GM21360 (cell line): ENCODE measurements around the gene SRGAP2C.
A peak's percentile ranks its signal among the peaks of the same experiment; 100 is the strongest.
"Not testable (repeated sequence)": the region's sequence is repeated elsewhere in the genome, so short reads cannot be mapped to it uniquely, and the experiment has no call there.

Experiments used
- ATAC-seq: cut with Tn5 transposase; IDR thresholded peaks from one replicate; pipeline ENCODE4 v1.9.1; 2021; ENCODE audit warnings: mild to moderate bottlenecking, moderate library complexity; ENCODE audit not compliant: unreplicated experiment

Gene SRGAP2C

DNA sequence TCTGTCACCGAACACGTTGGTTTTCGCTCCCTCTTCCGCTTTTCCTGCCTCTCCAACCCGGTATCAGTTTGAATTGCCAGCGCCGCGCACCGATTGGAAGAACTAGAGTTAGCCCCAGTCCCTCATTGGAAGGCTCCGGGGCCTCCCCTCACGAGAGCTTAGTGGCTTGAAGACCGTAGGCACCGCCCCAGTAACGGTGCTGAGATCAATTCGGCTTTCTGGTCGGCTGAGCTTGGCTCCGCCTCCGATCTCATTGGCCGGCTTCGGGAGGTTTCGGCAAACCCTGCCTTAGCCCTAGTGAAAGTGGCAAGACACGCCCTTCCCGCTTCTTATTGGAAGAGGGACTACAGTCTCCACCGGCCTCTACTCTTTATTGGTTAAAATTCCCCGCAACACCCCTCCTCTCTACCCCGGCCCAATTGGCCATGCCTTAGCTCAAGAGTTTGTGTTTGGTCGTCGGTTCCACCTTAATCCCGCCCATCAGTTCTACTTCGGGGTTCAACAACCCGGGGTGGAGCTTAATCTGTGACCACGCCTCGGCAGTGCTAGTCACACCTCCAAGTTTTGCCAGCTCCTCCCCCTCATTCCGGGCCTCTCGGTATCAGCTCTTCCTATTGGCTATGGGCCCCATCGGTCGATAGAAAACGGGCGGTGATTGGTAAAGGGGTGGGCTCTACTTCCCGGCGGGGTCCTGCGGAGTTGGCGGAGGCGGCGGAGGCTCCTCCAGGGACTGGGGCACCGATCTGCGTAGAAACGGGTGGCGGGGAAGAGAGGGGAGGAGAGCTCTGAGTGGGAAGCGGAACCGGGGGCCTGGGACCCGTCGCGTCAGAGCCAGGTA, at the start of gene SRGAP2C, which contains the start of gene FAM72B:
Gene SRGAP2C, plus strand, starts transcription at position 686 of the 838 bp plus-strand sequence. CDS start 2,472 bp downstream, outside the sequence.
Gene FAM72B, minus strand, starts transcription at position 51 of the 838 bp plus-strand sequence. CDS start 851 bp downstream, outside the sequence.
- ATAC-seq, result peak; percentile 83

DNA sequence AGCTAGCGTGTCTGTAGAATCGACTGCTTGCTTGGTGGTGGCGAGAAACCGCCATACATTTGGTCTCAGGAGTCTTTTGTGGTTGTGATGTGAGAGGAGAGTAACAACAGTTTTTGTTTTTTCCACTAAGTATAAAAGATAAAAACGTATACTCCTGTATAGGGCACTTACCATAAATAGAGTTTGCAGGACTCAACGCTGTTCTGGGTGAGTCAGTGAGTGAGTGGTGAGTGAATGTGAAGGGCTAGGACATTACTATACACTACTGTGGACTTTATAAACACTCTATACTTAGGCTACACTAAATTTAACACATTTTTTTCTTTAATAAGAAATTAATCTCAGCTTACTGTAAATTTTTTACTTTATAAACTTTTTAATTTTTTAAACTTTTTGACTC, 44.4 kb upstream of the SRGAP2C start:
- ATAC-seq, result not testable (repeated sequence)

DNA sequence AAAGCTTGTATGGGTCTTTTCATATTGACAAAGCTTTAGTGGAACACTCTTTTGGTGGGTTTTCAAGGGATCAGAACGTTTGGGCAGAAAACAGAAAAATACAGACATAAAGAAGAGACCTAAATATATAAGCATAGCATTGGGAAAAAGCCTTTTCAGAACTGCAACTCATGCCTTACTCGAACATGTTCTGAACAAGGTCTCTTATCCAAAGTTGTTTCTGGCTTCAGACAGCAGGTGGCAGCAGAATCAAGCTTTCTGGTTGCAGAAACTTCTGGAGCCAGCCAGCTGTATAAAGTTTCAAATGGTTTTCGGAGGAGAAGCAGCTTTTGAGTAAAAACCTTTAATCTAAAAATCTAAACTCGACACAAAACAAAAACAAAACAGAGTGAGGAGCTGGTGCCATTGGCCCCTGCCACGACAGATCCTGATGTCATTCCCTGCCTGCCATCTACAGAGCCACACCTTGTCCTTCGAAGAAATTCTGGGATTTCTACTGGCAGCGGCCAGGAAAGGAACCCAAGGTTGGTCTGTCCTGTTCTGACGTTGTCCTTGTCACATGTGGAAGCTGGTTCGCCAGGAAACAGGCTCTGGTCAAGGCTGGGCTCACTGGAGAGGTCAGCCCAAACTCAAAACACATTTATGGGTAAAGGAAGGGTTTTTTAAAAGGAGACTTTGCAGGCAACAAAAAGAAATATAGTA, 36.1 kb upstream of the SRGAP2C start:
- ATAC-seq, result not testable (repeated sequence)

DNA sequence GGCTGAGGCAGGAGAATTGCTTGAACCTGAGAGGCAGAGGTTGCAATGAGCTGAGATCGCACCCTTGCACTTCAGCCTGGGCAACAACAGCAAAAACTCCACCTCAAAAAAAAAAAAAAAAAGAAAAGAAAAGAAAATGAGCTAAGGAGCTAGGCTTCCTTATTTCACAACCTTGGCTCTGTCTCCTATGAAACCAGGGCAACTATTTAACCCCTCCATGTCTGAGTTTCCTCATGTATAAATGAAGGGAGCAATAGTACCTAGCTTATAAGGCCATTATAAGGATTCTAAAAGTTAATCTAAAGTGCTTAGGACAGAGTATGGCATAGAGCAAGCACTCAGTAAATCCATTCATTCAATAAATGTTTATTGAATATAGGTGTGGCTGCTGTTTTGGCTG, 33.5 kb upstream of the SRGAP2C start:
- ATAC-seq, result not testable (repeated sequence)

DNA sequence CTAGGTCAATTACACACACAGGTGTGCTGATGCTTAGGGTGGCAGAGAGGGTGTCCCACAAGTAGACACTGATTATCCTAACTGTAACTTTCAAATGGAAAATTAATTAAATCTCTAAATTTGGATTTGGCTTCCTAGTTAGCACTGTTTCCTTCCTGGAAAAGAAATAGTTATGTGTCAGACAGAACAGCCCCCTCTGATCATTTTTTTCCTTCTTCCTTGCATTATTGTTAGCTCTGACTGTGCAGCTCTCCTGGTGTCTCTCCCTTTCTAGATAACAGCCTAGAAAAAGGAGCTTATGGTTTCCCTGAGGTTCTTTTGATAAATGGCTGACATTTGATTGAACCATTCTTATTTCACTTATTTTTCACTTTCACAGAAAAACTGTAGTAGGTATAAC, 32.0 kb upstream of the SRGAP2C start:
- ATAC-seq, result not testable (repeated sequence)

DNA sequence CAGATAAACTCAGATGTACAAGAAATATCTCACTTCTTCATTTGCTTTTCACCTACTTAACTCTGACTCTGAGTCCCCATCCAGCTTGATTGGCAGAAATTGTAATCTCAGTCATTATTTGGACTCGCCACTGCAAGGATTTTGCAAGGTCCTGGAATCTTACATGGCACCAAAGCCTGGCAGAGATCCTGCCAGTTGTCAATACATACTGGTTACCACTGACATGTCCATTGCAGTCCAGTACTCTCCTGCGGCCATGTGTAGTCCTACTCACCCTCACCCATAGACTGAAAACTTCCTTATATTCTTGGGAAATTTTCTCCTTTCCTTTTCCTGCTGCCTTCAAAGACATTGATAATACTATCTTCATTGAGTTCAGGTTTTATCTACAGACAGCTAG, 30.0 kb upstream of the SRGAP2C start:
- not testable (repeated sequence) for ATAC-seq

DNA sequence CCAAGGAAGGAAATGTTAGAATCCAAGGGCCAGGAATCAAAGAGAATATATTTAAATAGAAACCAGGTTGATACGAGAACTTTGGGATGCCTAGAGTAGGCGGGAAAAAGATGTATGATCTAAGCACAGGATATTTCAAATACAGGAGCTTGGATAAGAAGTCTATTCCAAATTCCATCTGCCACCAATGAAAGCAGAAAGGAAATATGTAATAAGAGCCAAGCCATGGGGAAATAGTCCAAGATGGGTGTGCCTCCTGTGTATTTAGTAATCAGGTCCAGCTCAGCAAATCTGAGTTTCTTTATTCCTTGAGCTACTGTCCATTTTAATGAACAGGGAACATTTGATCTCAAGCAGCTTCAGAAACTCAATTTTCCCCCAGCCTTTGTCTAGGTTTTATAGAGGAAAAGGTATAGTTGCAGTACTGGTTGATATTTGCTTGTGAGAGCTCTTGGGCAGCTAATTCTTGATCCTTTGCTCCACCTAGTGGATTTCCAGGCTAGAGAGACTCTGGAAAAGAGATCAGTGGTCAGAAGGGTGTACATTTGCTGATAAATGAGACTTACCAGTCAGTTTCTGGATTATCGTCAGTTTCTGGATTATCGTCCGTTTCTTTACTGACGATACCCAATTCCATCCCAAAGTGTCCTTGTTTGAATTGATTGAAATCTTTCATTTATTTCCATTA, 29.0 kb upstream of the SRGAP2C start:
- ATAC-seq, result not testable (repeated sequence)

DNA sequence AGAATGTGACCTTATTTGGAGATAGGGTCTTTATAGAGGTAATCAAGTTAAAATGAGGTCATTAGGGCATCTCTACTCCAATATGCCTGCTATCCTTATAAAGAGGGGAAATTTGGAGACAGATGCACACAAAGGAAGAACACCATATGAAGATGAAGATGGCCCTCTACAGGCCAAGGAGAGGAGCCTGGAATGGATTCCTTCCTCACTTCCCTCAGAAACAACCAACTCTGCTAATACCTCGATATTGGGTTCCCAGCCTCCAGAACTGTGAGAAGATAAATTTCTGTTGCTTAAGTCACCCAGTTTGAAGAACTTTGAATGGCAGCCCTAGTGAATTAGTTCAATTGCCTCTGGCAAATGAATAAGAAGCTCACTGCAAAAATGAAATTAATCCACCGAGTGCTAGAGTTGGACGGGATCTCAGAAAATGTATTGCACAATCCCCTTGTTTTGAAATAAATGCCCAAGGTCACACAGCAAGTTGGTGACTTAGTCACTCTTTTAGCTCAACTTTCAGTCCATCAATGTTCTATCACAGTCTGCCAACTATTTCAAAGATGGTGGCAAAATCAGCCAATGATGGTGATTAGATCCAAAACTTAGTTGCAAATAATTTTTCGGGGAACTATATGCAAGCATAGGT, 27.7 kb upstream of the SRGAP2C start:
- not testable (repeated sequence) for ATAC-seq

DNA sequence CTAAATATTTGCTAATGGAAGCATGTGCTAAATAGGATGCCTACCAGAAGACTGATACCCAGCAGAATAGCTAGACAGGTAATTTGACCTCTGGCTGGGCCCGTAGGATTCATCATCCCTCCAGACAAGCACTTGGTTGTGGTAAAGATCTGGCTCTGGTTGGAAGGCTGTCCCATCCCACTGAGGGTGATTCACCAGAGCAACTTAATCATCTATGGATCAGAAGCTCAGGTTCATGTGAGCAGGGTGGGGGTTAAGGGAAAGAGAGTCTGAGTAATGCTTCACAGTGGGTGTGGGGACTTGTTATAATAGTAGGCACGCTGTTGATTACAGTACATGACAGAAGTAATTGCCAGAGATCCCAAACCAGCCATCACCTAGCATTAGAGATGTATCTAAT, 27.2 kb upstream of the SRGAP2C start:
- ATAC-seq, result not testable (repeated sequence)

DNA sequence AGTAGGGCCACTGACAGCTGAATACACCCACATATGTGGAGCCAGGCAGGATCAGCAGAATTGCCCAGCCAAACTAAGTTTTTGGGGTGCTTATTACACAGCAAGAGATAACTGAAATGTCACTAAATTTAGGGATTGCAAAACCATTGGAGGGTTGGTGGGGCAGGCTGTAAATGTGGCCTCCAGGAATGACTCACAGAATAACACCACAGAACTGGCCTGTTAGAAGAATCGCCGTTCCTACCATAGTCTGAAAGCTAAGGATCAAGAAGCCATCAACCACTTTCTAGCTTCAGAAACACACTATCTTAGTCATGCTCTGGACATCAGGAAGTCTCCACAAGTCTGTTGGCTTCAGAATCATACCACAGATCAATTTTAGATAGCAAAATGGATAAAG, 24.7 kb upstream of the SRGAP2C start:
- not testable (repeated sequence) for ATAC-seq

DNA sequence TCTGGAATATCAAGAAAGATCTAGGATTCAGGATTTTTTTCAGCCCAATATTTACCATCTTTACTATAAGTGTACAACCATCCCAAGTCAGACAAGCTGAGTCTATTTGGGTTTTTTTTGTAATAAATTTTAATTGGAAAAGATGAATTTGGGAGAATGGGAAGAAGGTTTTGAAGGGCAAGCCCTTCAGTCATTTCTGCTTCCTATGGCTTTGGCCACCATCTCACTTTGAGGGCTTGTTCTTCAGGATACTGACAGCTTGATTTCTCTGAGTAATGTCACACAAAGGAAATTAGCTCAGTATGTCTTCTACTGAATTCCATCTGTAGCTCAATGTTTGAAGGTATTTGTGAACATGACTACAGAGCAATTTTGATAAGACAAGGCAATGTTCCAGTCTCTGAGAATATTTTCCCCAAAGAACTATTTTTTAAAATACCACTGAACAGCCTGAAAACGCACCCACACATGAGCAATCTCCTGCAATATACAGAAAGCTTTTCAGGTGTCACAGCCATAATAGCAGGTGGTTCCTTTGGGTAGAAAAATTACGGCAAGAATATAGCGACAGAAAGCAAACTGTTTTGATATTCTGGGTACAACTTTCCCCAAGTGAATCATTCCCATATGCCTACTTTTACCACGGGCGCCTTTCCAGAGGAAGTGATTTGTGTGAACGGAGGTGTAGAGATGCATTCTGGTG, 23.4 kb upstream of the SRGAP2C start:
- not testable (repeated sequence) for ATAC-seq

DNA sequence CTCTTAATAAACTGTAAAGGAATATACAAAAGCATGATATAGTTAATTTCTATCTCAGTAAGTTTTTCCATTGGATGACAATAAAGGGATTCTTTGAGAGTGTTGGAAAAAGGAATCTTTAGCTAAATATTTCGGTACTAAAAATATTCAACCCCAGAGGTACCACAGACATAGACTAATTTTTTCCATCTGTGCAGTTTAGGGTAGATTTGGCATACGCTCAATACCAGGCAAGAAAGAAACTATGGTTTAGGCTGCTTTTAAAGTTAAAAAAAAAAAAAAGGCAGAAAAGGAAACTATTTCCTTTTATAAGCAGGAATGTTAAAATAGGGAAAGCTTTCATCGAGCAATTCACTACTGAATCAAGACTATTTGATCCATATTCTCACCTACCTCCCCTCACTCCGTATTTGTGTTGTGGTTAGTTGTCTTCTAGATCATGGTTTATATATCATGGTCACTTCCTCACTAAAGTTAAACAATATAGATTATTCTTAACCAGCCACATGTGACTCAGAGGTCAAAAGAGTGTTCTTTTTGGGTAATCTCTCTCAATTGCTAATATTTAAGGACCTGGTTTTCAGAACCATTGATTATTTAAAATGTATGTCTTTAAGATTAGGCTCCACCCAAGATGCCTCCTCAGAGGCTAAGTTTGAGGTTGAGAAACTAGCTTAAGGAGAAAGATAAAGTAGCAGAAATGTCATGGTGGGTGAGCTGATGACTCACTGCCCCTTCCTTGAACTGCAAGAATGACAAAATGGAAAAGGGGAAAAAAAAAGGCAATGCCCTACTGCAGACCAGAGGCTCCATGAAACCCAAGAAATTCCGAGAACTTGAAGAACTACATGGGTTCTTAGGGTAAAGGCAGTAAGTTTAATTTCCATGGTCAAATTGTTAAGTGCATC, 20.7 kb upstream of the SRGAP2C start:
- ATAC-seq, result not testable (repeated sequence)

DNA sequence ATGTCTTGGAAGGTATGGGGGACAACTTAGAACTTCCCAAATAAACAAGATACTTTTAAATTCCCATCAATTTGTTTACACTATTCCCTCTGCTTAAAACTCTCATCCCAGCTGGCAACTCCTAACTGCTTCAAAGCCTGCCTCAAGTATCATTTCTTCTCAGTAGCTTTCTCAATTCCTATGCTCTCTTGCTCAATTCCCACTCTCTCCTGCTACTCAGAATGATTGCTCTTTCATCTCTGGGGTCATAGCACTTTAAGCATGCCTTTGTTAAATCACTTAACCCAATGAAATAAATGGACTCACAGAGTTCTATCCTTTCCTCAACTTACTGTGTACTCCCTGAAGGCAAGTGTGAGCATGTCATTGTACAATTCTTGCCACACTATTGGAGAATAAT, 19.5 kb upstream of the SRGAP2C start:
- ATAC-seq, result not testable (repeated sequence)

DNA sequence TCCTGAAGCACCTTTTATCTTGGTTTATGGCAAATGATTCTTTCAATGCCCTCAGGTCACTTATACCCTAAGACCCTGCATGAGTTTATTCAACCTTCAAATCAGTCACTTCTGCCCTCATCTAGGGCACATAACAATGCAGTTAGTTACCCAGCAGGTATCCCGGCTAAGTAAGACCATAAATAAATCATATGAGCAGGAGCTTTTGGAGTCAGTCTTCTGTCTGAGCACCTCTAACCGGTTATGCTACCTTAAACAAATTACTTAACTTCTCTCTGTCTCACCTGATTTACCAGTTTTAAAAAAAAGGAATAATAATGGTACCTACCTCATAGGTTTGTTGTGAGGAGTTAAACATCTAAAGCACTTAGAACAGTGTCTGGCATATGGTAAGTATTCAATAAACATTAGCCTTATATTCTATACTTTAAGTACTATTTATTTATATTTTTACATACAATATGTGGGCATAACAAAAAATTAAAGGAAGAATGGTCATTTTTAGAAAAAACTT, 17.5 kb upstream of the SRGAP2C start:
- not testable (repeated sequence) for ATAC-seq

DNA sequence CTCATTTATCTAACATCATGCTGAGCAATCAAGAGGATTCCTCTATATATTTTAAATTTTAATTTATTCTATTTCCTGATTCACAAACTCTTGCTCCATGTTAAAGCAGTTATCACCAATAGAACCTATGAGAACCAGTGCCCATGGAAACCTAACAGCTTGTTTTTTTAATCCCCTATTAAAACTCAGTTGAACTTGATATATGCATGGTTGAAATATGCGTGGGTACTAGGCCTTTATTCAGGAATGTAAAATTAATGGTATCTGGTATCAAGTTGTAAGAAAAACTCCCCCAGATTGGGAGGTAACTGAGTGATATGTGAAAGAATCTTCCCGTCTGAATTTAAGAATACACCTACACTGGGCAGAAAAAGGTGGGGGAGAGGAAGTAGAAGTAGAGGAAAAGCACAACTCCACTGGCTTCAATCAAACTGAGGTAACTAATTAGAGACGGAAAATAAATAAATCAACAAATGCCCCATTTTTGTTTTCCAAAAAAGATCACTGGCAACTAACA, 16.6 kb upstream of the SRGAP2C start:
- ATAC-seq, result not testable (repeated sequence)

DNA sequence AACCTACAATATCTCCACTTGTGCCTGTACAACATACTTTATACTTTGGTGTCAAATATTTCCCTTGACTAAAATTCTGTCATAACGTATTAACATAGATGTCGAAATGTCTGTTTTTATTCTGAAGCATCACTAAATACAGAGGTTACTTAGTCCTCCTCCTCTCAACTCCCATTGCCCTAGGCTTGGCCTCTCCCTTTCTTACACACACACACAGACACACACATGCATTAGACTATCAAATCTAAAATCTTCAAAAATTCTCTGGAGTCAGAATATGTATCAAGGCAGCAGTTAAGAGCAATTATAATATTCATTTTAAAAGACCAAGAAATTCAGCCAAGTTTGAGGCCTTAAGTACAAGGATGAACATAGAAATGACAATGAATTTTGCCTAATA, 8.1 kb upstream of the SRGAP2C start:
- ATAC-seq, result not testable (repeated sequence)

DNA sequence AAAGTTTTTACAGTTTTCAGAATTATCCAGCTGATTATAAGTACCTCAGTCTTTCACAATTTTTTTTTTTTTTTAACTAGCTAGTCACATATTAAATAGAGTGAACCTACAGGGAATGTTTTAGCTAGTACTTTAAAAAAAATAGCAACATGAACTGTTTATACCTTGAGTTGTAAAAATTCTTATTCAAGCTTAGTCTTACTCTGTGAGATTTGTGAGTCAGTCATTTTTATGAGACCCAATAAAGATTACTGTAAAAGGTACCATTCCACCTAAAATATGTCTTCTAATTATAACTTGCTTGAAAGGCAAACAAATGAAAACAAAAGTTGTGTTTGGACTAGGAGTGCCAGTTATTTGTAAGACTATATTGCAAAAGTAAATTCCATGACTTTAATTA, 6.6 kb upstream of the SRGAP2C start:
- ATAC-seq, result not testable (repeated sequence)

DNA sequence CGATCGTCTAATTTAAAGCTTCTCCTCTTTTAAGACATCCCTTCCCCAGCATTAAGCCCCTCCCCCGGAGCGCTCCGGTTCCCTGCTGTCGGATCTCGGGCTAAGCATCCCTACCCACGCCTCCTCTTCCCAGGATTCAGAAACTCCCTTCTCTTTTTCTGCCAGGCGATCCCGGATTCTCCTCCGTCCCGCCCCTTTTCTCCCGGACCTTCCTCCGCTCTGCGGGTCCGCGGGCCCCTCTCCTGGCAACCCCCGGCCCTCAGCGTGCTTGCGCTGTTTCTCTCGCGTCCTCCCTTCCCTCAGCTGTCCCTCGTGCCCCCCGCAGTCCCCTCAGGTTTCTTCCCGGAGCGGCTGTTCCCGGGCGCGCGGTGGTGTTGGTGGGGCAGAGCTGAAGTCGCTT, 908 bp upstream of the SRGAP2C start:
- ATAC-seq, result not testable (repeated sequence)
